AG04450 (cell line): ENCODE data around the gene SF3B5. TPM values are rescaled to one million over a fixed set of nuclear protein-coding genes. Genes with fewer than 3 reads are reported as not detected.

Experiments
- CTCF ChIA-PET: fragments of 300-600, 350-600 bp; formaldehyde crosslinking; extraction: SDS; loops from one replicate; lab custom pipeline; 2022; ENCODE audit warnings: antibody characterized with exemption, inconsistent platforms; lab: Charles Lee
- POLR2A ChIA-PET: fragments of 350-600 bp; formaldehyde crosslinking; extraction: SDS; loops from one replicate; lab custom pipeline; 2021; ENCODE audit warnings: antibody characterized with exemption, inconsistent platforms; lab: Yijun Ruan, JAX
- DNase-seq: peaks from one replicate; pipeline ENCODE4 v3.0.0-alpha.2; 2011; ENCODE audit warnings: low read depth, low spot score
- H3K27ac ChIP-seq: one replicate; pipeline ENCODE4 v1.5.1; 2012; ENCODE audit warnings: low read depth, low read length, control low read depth
- H3K27me3 ChIP-seq: one replicate; pipeline ENCODE4 v1.6.0; 2012; ENCODE audit warnings: low read length; ENCODE audit not compliant: control insufficient read depth, insufficient read depth
- H3K4me3 ChIP-seq: 2 replicates; pipeline ENCODE4 v1.5.1; 2011; ENCODE audit warnings: mild to moderate bottlenecking, low read depth, low read length, control low read depth
- H3K9me3 ChIP-seq: 2 replicates; pipeline ENCODE4 v1.5.1; 2012; ENCODE audit warnings: low read length; ENCODE audit not compliant: control insufficient read depth, insufficient read depth
- polyA plus RNA-seq: library from polyadenylated mRNA; depleted of rRNA; stranded (reverse); fragments of >200 nt; gene quantifications from 2 replicates; pipeline ENCODE4 v1.2.3, GENCODE V29; 2011
- TF ChIP-seq, protein P1 (sequence below): IDR thresholded peaks from 2 replicates; pipeline ENCODE4 v1.5.1; 2011; ENCODE audit warnings: low read depth, low read length, control low read depth, inconsistent platforms

The SF3B5 gene
- polyA plus RNA-seq, 1 experiment, result 152 TPM

DNA sequence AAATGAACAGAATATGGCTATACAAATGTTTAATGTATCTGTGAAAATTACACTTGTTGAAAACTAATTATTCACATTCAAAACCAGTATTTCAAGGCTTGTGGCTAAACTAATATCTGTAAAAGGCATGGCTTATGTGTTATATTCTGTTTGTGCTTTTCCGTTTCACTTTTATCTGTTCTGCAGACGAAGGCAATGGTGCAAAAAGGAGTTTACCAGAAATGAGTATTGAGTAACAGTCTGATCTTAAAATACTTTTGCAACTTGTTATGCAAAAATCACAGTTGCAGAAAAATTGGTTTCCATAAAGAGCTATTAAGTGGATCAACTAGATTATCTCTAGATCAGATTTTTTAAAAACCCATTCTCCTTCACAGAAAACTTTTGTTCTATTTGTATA lies 45.5 kb upstream of the SF3B5 start:
- CTCF ChIA-PET, result no interaction called here
- Histone ChIP-seq H3K27ac (no peak overlapping the region), H3K9me3 (no peaks in the 10 kb centered on the region), H3K27me3 (no peaks in the 10 kb centered on the region), H3K4me3 (no peak overlapping the region)
- no peak for DNase-seq
- POLR2A ChIA-PET, result no interaction called here
- TF ChIP-seq, protein P1, sequence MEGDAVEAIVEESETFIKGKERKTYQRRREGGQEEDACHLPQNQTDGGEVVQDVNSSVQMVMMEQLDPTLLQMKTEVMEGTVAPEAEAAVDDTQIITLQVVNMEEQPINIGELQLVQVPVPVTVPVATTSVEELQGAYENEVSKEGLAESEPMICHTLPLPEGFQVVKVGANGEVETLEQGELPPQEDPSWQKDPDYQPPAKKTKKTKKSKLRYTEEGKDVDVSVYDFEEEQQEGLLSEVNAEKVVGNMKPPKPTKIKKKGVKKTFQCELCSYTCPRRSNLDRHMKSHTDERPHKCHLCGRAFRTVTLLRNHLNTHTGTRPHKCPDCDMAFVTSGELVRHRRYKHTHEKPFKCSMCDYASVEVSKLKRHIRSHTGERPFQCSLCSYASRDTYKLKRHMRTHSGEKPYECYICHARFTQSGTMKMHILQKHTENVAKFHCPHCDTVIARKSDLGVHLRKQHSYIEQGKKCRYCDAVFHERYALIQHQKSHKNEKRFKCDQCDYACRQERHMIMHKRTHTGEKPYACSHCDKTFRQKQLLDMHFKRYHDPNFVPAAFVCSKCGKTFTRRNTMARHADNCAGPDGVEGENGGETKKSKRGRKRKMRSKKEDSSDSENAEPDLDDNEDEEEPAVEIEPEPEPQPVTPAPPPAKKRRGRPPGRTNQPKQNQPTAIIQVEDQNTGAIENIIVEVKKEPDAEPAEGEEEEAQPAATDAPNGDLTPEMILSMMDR, result no peak

DNA sequence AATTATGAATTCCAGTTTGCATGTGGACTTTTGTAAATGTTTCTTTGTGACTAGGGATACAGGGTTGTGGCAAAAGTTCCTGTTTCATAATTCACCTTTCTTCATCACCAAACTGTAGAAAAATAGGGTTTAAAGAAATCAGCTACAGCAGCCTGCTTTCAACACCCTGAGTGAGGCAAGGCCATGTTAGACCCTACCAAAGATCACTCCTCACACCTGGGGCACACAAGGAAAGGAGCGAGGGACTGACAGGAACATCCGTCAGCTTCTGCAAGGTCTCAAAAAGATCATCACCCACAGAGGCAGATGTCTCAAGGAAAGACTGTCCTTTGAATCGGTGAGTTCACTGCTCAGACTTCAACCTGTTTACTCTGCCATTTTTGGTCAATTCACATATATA lies 44.4 kb upstream of the SF3B5 start:
- CTCF ChIA-PET, result interaction anchor here (0.9 kb wide), 1 partner anchor 75 kb away, joined by 3 read pairs; no protein-coding TSS in a partner anchor
- no peaks in the 10 kb centered on the region for H3K27me3 ChIP-seq

DNA sequence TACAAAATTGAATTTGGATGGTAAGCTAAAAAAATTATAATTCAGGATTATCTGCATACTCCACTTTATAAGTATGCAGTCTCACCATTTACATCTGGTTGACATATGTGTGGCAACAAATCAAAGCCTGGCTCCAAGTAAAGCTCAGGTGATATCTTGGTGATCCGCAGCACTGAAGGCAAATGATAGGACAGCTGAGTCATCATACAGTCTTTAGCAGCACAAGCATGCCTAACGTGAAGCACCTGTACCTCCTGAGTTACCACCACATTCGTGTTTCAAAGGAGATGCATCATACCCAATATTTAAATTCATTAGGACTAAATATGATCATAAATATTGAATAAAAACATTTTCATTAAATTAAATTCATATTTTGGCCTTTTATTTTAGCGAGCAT lies 43.2 kb upstream of the SF3B5 start:
- TF ChIP-seq, protein P1, result no peak
- ChIA-PET CTCF (no interaction called here), POLR2A (no interaction called here)
- no peaks in the 10 kb centered on the region for H3K9me3 ChIP-seq
- no peak for DNase-seq
- no peak overlapping the region for H3K4me3 ChIP-seq
- no peaks in the 10 kb centered on the region for H3K27me3 ChIP-seq
- no peak overlapping the region for H3K27ac ChIP-seq

More for the DNA sequence above, 44.4 kb upstream of the SF3B5 start:
- DNase-seq, result no peak
- Histone ChIP-seq H3K9me3 (no peaks in the 10 kb centered on the region), H3K4me3 (no peak overlapping the region), H3K27ac (no peak overlapping the region)
- POLR2A ChIA-PET, result no interaction called here
- TF ChIP-seq, protein P1, result no peak

DNA sequence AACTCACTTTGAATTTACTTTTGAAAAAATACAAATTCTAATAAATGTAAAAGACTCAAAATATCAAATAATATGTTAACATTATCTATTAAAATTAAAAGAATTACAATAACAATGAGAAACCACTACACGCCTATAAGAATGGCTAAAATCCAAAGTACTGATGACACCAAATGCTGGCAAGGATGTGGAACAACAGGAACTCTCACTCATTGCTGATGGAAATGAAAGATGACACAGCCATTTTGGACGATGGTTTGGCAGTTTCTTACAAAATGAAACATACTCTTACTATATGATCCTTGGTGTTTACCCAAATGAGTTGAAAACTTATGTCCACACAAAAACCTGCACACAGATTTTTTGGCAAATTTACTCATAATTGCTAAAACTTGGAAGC lies 39.4 kb upstream of the SF3B5 start:
- TF ChIP-seq, protein P1, result no peak
- Histone ChIP-seq H3K9me3 (no peaks in the 10 kb centered on the region), H3K27ac (no peak overlapping the region), H3K4me3 (no peak overlapping the region), H3K27me3 (no peaks in the 10 kb centered on the region)
- CTCF ChIA-PET, result no interaction called here
- POLR2A ChIA-PET, result no interaction called here
- DNase-seq, result no peak

DNA sequence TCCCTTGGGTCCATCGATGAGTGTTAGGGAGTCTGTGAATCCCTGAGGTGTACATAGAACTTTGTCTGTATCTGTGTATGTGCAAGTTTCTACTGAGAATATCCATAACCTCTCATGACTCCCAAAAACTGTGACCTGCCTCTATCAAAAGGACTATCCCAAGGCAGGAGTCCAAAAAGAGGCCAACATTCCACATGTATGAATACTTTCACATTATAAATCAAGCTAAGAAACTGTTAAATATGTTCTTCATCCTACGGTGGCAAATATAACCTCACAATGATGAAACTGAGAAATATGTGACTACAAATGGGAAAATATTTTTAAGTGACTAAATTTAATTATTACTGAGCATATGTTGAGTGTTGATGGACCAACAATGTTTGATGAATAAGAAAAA lies 38.8 kb upstream of the SF3B5 start:
- ChIA-PET CTCF (no interaction called here), POLR2A (interaction anchor here (0.6 kb wide), 1 partner anchor 251 kb away, joined by 5 read pairs; no protein-coding TSS in a partner anchor)
- no peak for DNase-seq
- TF ChIP-seq, protein P1, result no peak
- Histone ChIP-seq H3K4me3 (no peak overlapping the region), H3K27me3 (no peaks in the 10 kb centered on the region), H3K27ac (no peak overlapping the region), H3K9me3 (no peaks in the 10 kb centered on the region)
